SHP77 treated with DMSO at 0.1 percent for 48 hours (cell line): ENCODE data around the gene NUP35.

Source experiments
- DNase-seq: peaks from one replicate; lab custom pipeline; 2025; lab: John Stamatoyannopoulos, UW

The NUP35 gene

DNA sequence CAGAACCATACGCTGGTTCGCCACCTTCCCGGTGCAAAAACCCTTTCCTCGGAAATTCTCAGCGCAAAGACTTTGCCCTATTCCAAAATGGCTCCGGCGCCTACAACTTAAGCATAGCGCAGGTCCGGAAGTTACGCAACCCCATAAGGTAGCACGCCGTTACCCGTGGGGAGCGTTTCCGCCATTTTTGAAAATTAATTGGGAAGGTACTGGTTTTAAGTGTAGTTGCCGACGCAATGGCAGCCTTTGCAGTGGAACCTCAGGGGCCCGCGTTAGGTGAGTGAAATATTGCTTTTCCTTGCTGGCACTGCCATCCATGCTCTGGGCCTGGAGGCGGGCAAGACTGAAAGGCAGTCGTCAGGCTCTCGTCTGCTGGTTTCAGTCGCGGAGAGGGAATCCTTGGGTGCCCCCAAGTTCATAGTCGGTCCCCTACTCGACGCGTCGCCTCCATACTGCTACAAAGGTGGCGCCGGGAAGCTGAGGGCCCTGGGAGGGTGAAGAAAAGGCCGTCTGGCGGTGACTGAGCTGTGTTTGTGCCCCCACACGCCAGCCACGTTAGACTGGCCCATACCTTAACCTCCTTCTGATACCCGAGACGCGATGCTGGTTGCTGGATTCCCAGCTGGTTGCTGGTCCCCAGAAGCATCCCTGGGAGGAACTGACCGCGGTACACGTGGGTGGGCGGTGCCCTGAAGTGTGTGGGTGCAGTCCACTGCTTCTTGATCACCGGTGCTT is at the start of gene NUP35:
TSS of gene NUP35 (plus strand) at position 222 of the 735 bp plus-strand sequence. CDS start at position 237, 15 bp downstream.
- peak; percentile 80 for DNase-seq

GRCh38 chr2:183078163-183078463 is 46.1 kb upstream of the NUP35 start:
- no peak for DNase-seq

DNA sequence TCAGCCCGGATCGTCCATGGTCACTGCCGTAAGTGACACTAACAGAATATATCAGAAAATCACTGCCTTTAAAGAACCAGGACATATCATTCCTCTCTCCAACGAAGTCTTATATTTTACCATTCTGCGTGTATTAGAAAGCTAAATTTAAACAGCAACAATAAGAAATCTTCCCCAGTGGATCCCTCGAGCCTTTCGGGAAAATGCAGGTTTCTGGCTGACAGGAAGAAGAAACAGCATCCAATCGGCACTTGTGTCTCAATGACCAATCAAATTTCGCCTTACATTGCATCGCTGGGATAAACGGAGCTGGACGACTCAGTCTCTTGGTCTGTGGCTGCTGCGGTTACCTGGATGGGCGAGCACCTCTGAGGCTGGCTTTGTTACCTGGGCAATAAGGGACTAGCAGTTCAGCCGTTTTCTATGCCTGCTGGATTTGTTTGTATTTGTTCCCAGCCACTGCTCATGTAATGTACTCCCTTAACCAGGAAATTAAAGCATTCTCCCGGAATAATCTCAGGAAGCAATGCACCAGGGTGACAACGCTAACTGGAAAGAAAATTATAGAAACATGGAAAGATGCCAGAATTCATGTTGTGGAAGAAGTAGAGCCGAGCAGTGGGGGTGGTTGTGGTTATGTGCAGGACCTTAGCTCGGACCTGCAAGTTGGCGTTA is 45.6 kb upstream of the NUP35 start, which contains the start of gene DUSP19:
TSS of gene DUSP19 (plus strand) at position 284 of the 675 bp plus-strand sequence. CDS start at position 471, 187 bp downstream.
- DNase-seq = peak; percentile 92

DNA sequence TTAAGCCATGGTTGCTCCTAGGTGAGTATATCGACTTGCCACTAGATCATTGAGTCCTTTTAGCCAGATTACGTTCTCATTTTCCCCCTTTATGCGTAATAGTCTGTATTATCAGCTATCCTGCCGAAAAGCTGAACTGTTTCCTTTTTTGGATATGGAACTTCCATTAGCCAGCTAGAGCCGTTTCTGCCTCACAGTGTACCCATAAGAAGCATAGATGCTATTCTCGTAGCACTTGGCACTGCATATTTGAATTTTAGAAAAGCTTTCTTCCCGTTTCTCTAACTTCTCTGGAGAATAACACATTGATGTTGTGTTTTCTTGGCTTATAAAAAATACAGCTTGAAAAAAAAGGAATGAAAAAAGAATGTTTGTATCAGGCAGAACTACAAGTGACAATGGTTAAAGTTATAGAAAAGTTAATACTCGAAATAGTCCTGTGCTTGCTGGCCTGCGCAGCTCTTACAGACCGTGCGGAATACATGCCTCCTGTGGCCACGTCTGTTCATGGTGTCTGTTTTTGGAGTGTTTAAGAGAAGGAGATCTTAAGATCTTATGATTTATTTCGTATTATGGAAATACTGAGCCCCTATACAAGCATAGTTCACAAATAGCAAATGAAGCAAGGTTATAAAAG is 45.0 kb upstream of the NUP35 start:
- no peak for DNase-seq

DNA sequence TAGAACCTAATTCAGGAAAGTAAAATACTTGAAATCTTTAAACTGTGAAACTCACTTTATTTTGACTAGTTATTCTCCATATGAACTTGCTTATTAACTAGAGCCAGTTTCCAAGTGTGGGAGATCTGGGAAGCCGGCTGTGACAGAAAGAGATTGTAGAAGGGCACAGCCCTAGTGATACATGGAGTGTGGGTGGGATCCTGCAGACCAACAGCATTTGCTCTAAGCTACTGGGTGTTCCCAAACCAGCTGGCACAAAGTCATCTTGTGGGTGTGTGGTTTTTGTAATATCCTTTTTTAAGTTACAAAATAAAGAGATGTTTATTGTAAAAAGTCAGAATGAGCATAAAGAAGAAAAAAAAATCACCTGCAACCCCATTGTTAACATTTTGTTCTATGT is 42.3 kb upstream of the NUP35 start:
- no peak for DNase-seq

DNA sequence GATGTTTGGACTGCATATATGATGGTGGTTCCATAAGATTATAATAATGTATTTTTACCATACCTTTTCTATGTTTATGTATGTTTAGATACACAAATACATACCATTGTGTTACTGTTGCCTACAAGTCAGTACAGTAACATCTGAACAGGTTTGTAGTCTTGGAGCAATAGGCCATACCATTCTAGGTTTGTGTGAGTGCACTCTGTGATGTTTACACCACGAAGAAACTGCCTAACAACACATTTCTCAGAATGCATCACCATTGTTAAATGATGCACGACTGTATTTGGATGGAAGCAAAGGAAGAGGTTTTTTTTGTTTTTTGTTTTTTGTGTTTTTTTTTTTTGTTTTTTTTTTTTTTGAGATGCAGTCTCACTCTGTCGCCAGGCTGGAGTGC is 36.2 kb upstream of the NUP35 start:
- no peak for DNase-seq

- DNase-seq = no peak
These were observed 34.9 kb upstream of the NUP35 start for GRCh38 chr2:183089192-183089851.

DNA sequence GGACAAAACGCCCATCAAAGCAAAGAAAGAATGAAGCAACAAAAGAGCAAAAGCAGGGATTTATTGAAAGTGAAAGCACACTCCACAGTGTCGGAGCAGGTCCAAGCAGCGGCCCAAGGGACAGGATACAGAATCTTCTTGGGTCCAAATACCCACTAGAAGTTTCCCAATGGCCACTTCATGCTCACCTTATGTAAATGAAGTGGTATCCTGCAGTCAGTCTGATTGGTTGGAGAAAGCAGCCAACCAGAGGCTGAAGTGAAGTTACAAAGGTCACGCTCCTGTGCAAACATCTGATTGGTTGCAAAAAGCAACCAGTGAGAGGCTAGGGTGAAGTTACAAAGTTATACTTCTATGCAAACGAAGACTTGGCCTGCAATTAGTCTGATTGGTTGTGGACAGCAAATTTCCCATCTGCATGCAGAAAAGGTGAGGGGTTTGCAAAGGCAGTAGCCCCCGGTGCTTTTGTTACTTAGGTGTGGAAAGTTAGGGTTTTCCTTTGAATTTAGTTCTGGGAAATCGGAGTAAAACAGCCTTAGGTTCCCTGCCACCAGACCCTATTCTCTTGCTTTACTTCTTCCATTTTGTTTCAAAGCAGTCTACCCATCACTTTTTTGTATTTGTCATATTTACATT is 32.8 kb upstream of the NUP35 start:
- no peak for DNase-seq

DNA sequence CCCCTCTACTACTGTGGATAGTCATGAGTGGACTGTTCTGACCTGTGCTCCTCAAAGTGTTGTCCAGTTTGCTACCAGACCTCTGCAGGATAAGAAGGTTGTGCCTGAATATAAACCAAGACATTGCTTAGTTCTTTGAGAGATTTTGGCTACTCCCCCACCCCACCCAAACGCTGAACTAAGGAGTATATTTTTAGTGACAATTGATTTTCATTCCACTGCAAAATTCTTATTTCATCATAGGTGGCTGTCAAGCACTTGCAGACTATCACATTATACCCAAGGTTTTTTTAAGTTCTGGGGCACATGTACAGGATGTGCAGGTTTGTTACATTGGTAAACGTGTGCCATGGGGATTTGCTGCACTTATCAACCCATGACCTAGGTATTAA is 32.3 kb upstream of the NUP35 start:
- DNase-seq = no peak

DNA sequence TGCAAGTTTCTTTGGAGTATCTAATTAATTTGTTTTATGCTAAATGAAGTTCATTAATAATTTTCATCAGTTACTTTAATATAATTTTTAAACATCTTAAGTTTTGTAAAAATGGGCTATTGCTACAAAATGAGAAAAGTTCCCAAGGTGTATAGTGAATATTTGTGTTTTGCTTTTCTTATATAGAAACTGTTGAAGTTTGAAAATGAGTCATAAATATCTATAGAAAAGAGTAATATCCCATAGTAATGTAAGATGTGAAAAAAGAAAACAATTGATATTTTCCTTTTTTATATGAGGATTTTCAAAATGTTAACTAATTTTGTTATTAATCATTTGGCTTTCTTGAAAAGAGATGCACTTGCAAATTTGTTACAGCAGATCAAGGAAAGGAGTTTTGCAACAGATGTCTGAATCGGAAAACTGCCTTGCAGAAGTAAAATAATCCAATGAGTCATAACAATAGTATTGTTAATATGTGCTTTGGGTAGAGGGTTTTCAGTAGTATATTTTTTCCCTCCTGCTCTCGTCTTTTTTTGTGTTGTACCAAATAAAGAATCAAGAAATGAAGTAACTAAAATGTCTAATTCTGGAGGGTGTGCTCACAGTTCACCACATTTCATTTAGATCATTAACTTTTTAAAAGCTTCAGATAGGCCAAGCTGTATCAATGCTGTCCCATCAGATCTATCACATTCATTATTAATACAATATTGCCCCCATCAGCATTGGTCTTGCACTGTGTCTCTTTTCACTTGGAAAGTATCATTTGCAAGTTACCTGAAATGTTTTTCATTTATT is 30.2 kb upstream of the NUP35 start:
- DNase-seq = no peak

DNA sequence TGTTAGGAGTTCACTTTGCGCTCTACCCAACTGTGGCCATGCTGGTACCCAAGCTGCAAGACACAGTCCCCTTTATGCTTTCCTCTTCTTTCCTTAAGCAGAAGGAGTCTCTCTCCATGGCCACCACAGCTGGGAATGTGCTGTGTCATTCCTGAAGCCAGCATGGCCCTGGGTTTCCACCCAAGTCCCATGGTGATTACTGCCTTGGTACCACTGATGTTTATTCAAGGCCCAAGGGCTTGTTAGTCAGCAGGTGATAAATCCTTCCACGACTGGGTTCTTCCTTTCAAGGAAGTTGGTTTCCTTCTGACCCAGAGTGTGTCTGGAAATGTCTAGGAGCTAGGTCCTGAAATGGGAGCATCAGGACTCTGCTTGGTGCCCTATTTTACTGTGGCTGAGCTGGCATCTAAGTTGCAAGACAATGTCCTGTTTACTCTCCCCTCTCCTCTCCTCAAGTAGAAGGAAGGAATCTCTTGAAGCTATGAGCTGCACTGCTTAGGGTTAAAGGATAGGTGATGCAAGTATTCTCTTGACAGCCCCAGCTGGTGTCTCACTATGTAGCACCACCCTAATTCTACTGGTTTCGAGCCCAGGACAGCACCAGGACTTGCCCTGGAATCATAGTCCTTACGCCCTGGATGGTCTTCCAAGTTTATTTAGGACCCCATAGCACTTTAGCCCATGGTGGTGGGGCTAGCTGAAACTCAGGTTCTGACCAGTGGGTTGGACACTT is 18.7 kb upstream of the NUP35 start:
- no peak for DNase-seq

- no peak for DNase-seq
These were observed 11.7 kb upstream of the NUP35 start for GRCh38 chr2:183112577-183112976.

GRCh38 chr2:183113630-183114029 is 10.6 kb upstream of the NUP35 start:
- no peak for DNase-seq

DNA sequence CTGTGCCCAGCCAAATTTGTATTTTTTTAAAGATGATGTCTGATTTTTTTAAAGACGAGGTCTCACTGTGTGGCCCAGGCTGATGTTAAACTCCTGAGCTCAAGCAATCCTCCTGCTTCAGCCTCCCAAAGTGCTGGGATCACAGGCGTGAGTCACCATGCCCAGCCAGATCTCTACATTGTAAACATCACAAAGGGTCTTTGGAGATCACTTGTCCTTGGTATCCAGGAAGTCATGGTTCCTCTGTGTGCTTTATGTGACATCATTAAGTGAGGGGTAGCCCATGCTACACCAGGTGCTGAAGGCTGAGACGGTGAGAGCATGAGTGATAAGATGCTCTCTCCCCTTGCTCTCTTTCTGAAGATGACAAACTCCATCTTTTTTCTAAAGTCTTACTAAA is 7.0 kb upstream of the NUP35 start:
- peak; percentile 36 for DNase-seq

DNA sequence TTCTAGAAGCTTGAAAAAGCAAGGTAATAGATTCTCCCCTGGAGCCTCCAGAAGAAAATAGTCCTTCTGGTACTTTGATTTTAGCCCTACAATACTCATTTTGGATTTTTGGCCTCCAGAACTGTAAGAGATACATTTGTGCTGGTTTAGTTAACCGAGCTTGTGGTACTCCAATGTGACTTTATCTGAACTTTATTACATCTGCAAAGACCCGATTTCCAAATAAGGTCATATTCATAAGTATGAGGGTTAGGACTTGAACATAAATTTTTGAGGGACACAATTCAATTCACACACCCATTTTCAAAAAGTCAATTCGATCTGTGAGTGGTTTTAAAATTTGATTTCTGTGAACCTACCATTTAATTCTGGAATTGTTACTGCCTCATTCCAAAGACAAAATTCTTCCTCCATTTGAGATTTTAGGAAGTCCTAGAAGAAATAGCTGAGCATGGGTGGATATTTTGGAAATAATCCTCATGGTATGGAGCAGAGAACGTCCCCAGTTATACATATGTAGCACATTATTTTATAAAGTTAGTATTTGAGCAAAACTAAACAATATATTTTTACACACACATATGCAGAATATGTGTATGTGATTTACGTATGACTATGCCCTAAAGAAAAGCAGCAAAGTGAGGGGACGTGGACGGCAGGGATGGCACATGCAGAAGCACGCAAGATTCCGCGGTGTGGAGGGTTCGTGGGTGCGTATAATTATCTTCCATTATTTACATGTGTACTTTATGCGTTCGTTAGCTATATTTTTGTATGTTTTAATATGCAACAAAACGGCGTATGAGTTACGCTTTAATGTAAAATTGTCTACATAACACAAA is 905 bp upstream of the NUP35 start:
- DNase-seq = no peak

- DNase-seq = no peak
These were observed 353 bp upstream of the NUP35 start for GRCh38 chr2:183123959-183124221.

GRCh38 chr2:183124957-183125255 is 663 bp downstream of the NUP35 start:
- no peak for DNase-seq

DNA sequence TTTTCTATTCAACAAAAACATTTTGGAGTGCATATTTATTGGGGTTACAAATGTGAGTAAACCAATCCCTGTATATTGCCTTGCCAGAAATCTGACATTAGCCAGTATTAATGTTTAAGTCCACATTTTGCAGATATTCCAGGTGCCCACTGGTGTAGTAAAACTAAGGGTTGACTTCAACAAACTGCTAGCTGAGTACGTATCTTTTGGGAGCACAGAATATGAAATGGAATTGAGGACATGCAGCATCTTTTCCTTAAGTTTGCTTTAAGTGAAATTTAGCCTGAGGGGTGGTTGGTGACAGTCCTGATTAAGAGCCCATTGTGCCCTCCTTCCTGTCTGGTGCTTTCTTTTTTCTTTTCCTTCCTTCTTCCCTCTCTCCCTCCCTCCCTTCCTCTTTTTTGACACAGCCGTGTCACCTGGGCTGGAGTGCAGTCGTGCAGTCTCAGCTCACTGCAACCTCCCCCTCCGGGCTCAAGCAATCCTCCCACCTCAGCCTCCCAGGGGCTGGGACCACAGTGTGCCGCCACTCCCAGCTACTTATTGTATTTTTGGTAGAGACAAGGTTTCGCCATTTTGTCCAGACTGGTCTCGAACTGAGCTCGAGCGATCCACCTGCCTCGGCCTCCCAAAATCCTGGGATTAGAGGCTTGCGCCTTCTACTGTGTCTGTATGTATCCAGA is 1.6 kb downstream of the NUP35 start:
- DNase-seq = no peak

- no peak for DNase-seq
These were observed 2.4 kb downstream of the NUP35 start for GRCh38 chr2:183126635-183127034.

DNA sequence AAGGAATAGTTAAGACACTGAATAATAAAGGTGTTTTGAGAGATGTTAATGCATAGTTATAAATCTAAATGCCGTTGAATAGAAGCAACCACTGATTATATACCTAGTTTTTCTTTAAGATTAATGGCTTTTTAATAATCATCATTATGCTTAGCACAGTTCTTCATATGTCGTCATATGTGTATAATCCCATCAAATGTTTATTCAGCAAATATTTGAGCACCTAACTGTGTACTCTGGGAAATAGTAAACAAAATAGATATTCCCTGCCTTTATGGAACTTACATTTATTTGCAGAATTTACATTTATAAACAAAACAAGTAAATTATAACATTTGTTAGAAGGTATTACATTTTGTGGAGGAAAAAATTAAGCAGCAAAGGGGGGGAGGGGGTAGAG is 9.8 kb downstream of the NUP35 start:
- DNase-seq = no peak
